Measurements from ENCODE around the gene HSD17B1. TPM values are rescaled to one million over a fixed set of nuclear protein-coding genes. Genes with fewer than 3 reads are reported as not detected.

Gene HSD17B1
- polyA plus RNA-seq, 3 donors = 0.19 to 0.72 (median 0.27) TPM

- no peaks in the 10 kb centered on the region for H3K79me2 ChIP-seq (ENCODE audit: insufficient read depth, low read length)
- peaks cover 63 to 89% of the 10 kb centered on the region in 2 donors for H3K36me3 Mint-ChIP-seq
- H3K4me2 ChIP-seq (replicated peaks; ENCODE audit: extremely low read depth, low read length, poor library complexity, severe bottlenecking) = peak overlapping the region; percentile 45
- no peaks in the 10 kb centered on the region for H3K9me3 Mint-ChIP-seq
- H3K27ac ChIP-seq (ENCODE audit: low read depth in 1 of 2, low read length in 2 of 2) = peak overlapping the region; percentile 57 to 68
- H3K4me3 ChIP-seq (replicated peaks in 1 of 3; ENCODE audit: low read depth in 2 of 3, low read length in 3 of 3) = peak overlapping the region in 1 of 3 experiments; percentile 31
- no peaks in the 10 kb centered on the region for H3K27me3 ChIP-seq (ENCODE audit: control insufficient read depth in 2 of 2, insufficient read depth in 2 of 2, low read length in 2 of 2)
- no peak overlapping the region for H2AFZ ChIP-seq (ENCODE audit: insufficient read depth, low read depth, low read length, poor library complexity, severe bottlenecking)
- peaks cover 1 to 5% (median 3%) of the 10 kb centered on the region in 3 donors for H3K27me3 Mint-ChIP-seq (ENCODE audit: low read depth in 3 of 3)
- H3K4me1 Mint-ChIP-seq = peaks cover 41% of the 10 kb centered on the region
- H3K9ac ChIP-seq (ENCODE audit: insufficient read depth, low read length, poor library complexity, severe bottlenecking) = no peak overlapping the region
- peak; percentile 78 to 92 (median 87) for DNase-seq
- peaks cover 66% of the 10 kb centered on the region for H4K20me1 ChIP-seq (ENCODE audit: insufficient read depth, low read length)
- 23% methylated on average over 8 of the region's 9 CpGs for WGBS (ENCODE audit: insufficient coverage)
- intact Hi-C loops (cut with micrococcal nuclease) = loop anchor here (5.0 to 10.0 kb wide), 4 partner anchors 61 to 196 kb away; partner anchors contain the start of genes ATP6V0A1 (in 1 of the 2) and CAVIN1 (in 1 of the 2)
- peak overlapping the region; percentile 85 to 93 (median 91) for H3K27ac Mint-ChIP-seq
- TF ChIP-seq, protein P1, sequence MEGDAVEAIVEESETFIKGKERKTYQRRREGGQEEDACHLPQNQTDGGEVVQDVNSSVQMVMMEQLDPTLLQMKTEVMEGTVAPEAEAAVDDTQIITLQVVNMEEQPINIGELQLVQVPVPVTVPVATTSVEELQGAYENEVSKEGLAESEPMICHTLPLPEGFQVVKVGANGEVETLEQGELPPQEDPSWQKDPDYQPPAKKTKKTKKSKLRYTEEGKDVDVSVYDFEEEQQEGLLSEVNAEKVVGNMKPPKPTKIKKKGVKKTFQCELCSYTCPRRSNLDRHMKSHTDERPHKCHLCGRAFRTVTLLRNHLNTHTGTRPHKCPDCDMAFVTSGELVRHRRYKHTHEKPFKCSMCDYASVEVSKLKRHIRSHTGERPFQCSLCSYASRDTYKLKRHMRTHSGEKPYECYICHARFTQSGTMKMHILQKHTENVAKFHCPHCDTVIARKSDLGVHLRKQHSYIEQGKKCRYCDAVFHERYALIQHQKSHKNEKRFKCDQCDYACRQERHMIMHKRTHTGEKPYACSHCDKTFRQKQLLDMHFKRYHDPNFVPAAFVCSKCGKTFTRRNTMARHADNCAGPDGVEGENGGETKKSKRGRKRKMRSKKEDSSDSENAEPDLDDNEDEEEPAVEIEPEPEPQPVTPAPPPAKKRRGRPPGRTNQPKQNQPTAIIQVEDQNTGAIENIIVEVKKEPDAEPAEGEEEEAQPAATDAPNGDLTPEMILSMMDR (IDR thresholded peaks at IDR 0.05) = no peak
- H3K9me3 ChIP-seq (replicated peaks in 1 of 2; ENCODE audit: control insufficient read depth in 1 of 2, insufficient read depth in 1 of 2, low read length in 2 of 2) = no peaks in the 10 kb centered on the region
- peaks cover 36 to 38% of the 10 kb centered on the region in 2 donors for H3K4me1 ChIP-seq (ENCODE audit: control insufficient read depth in 1 of 2, insufficient read depth in 2 of 2, low read length in 2 of 2)
- peak overlapping the region; percentile 50 to 81 for H3K4me3 Mint-ChIP-seq
- peaks cover 50 to 65% of the 10 kb centered on the region in 2 donors for H3K36me3 ChIP-seq (replicated peaks in 1 of 2; ENCODE audit: control insufficient read depth in 1 of 2, insufficient read depth in 2 of 2, low read length in 2 of 2)
Observed at GRCh38 chr17:42518046-42518754, 34.5 kb upstream of the HSD17B1 start.

GRCh38 chr17:42518755-42519545 is 33.8 kb upstream of the HSD17B1 start:
- no peak overlapping the region for H3K9ac ChIP-seq (ENCODE audit: insufficient read depth, low read length, poor library complexity, severe bottlenecking)
- TF ChIP-seq, protein P1 (IDR thresholded peaks at IDR 0.05) = no peak
- Mint-ChIP-seq H3K9me3 (no peaks in the 10 kb centered on the region), H3K4me1 (peaks cover 41% of the 10 kb centered on the region), H3K36me3 (peaks cover 60 to 88% of the 10 kb centered on the region in 2 donors), H3K27ac (peak overlapping the region; percentile 85 to 93 (median 91)), H3K4me3 (peak overlapping the region; percentile 50 to 81), H3K27me3 (ENCODE audit: low read depth in 3 of 3) (peaks cover 1 to 5% (median 3%) of the 10 kb centered on the region in 3 donors)
- no peak for DNase-seq
- H3K27me3 ChIP-seq (ENCODE audit: control insufficient read depth in 2 of 2, insufficient read depth in 2 of 2, low read length in 2 of 2) = no peaks in the 10 kb centered on the region
- H3K4me3 ChIP-seq (replicated peaks in 1 of 3; ENCODE audit: low read depth in 2 of 3, low read length in 3 of 3) = peak overlapping the region in 1 of 3 experiments; percentile 31
- H3K4me1 ChIP-seq (ENCODE audit: control insufficient read depth in 1 of 2, insufficient read depth in 2 of 2, low read length in 2 of 2) = peaks cover 36 to 38% of the 10 kb centered on the region in 2 donors
- WGBS (ENCODE audit: insufficient coverage) = 0% methylated on average over 2 of the region's 6 CpGs
- peak overlapping the region; percentile 57 to 68 for H3K27ac ChIP-seq (ENCODE audit: low read depth in 1 of 2, low read length in 2 of 2)
- no peaks in the 10 kb centered on the region for H3K9me3 ChIP-seq (replicated peaks in 1 of 2; ENCODE audit: control insufficient read depth in 1 of 2, insufficient read depth in 1 of 2, low read length in 2 of 2)
- peak overlapping the region; percentile 45 for H3K4me2 ChIP-seq (replicated peaks; ENCODE audit: extremely low read depth, low read length, poor library complexity, severe bottlenecking)
- peaks cover 65% of the 10 kb centered on the region for H4K20me1 ChIP-seq (ENCODE audit: insufficient read depth, low read length)
- intact Hi-C loops (cut with micrococcal nuclease) = loop anchor here (5.0 to 10.0 kb wide), 4 partner anchors 62 to 197 kb away; partner anchors contain the start of genes ATP6V0A1 (in 1 of the 2) and CAVIN1 (in 1 of the 2)
- peaks cover 43 to 60% of the 10 kb centered on the region in 2 donors for H3K36me3 ChIP-seq (replicated peaks in 1 of 2; ENCODE audit: control insufficient read depth in 1 of 2, insufficient read depth in 2 of 2, low read length in 2 of 2)
- H3K79me2 ChIP-seq (ENCODE audit: insufficient read depth, low read length) = no peaks in the 10 kb centered on the region
- no peak overlapping the region for H2AFZ ChIP-seq (ENCODE audit: insufficient read depth, low read depth, low read length, poor library complexity, severe bottlenecking)

Measured in CD14-positive monocyte (primary cell).